GM12878 (cell line): ENCODE measurements around the gene NACC1. TPM values are rescaled to one million over a fixed set of nuclear protein-coding genes. Genes with fewer than 3 reads are reported as not detected.

Experiments used
- E2F8 ChIP-seq: fragments of 450-650 bp; IDR thresholded peaks from 2 replicates; pipeline ENCODE4 v1.6.1; 2018; ENCODE audit warnings: mild to moderate bottlenecking, low read depth, moderate library complexity; ENCODE audit not compliant: partially characterized antibody
- EZH2 ChIP-seq: IDR thresholded peaks from 2 replicates; pipeline ENCODE4 v1.6.1; 2012; ENCODE audit warnings: low read depth, mild to moderate bottlenecking, control low read depth, inconsistent platforms, low read length, borderline replicate concordance; ENCODE audit not compliant: control insufficient read depth
- HDGF ChIP-seq: fragments of 450-650 bp; IDR thresholded peaks from 2 replicates; pipeline ENCODE4 v1.6.1; 2016; ENCODE audit warnings: antibody characterized with exemption
- HSF1 ChIP-seq: fragments of 150-350 bp; IDR thresholded peaks from 2 replicates; pipeline ENCODE4 v1.6.1; 2014; ENCODE audit warnings: mild to moderate bottlenecking, low read depth, low read length
- IKZF1 ChIP-seq: fragments of 450-650 bp; conservative IDR thresholded peaks from 2 replicates; pipeline ENCODE4 v1.6.1; 2017; ENCODE audit warnings: antibody characterized with exemption, mild to moderate bottlenecking
- KLF5 ChIP-seq: fragments of 450-650 bp; IDR thresholded peaks from 2 replicates; pipeline ENCODE4 v1.6.1; 2014; ENCODE audit warnings: mild to moderate bottlenecking; ENCODE audit not compliant: partially characterized antibody
- SUZ12 ChIP-seq: fragments of 200-600 bp; sonication (generic); IDR thresholded peaks from one replicate; pipeline ENCODE4 v1.6.1; 2018; ENCODE audit warnings: antibody characterized with exemption, mild to moderate bottlenecking; ENCODE audit not compliant: unreplicated experiment
- polyA plus RNA-seq, 11 experiments: library from polyadenylated mRNA; depleted of rRNA in 4 of 11; unstranded in 6 of 11; stranded (reverse) in 5 of 11; fragments of >200 nt; fragmentation: Nextera tagmentation in 4 of 11; fragmentation: Illumina TruSeq in 1 of 11; extraction: Ambion mirVana in 4 of 11; extraction: Trizol in 1 of 11; gene quantifications; 1 replicate in 1 of 11; 2 replicates in 10 of 11; pipeline versions ENCODE4 v1.2.1 to v1.2.3, GENCODE V29; 2011 to 2016; ENCODE audit warnings: inconsistent platforms in 2 of 11, missing spikeins in 2 of 11, low read depth in 1 of 11
- total RNA-seq, 4 experiments: library from RNA; depleted of rRNA in 3 of 4; stranded (reverse); fragments of >200 nt in 3 of 4; fragmentation: Illumina TruSeq in 1 of 4; extraction: Trizol in 1 of 4; gene quantifications; 2 replicates each; pipeline versions ENCODE4 v1.2.1 to v1.2.3, GENCODE V29; 2013 to 2021

Gene NACC1
- total and polyA plus RNA-seq, 10 of the 15 experiments (the other 5 are each of a cell fraction or from before 2014, with no cell fraction given), result 0.18 to 120 (median 19.2) TPM

DNA sequence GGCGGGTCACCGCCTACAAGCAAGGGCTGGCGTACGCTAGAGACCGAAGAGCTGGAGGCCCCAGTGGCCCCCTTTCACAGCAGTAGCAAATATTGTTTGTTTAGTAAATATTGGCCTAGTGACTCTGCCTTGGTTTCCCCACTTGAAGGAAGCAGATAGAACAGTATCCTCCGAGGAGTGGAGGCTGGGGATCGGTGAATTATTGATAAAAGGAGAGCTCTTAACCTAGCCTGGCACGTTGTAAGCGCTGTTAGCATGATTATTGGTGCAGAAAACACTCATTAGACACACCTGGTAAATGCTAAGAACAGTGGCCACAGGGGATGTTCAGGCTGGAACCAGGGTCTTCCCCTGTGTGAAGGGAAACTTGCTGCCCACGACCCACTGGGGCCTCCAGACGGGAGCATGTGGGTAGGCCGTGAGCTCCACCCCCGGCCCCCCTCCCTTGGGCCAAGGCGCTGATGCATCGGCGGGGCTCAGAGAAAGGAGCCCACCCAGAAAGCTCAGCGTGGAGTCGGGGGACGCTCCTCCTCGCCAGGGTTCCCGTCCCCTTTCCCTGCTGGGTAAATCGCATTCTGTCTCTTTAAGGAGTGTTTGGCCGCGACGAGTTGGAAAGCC is 34.4 kb downstream of the NACC1 start (continued):
- peak; percentile 47 for TF ChIP-seq E2F8
- no peak for TF ChIP-seq IKZF1
- no peak for TF ChIP-seq SUZ12
- TF ChIP-seq KLF5, result no peak
- TF ChIP-seq HDGF, result no peak; the same call in 1 of the 2 replicates
- TF ChIP-seq EZH2, result no peak
- no peak for TF ChIP-seq HSF1
